ENCODE data around the gene VMAC.

GRCh38 chr19:5891938-5892771 lies 12.5 kb upstream of the VMAC start:
- TF ChIP-seq SUZ12 (IDR thresholded peaks at IDR 0.05) (no peak), HDGF (IDR thresholded peaks at IDR 0.05; ENCODE audit: borderline replicate concordance) (no peak), ELF4 (IDR thresholded peaks at IDR 0.05) (no peak), LEF1 (IDR thresholded peaks at IDR 0.05; ENCODE audit: borderline replicate concordance) (no peak)
